T-helper 9 cell (primary cell): ENCODE measurements around the gene SLC26A5.

Source experiments
- DNase-seq: peaks from one replicate; pipeline ENCODE4 v3.0.0-alpha.2; 2020

The SLC26A5 gene

GRCh38 chr7:103344453-103345149, 101.4 kb downstream of the SLC26A5 start, which contains the start of gene DNAJC2:
Gene DNAJC2, minus strand, starts transcription at chr7:103344767. Its CDS starts 145 bp downstream, at chr7:103344622.
- DNase-seq, result peak; percentile 76

GRCh38 chr7:103343758-103344452, 102.1 kb downstream of the SLC26A5 start:
- peak; percentile 18 for DNase-seq

DNA sequence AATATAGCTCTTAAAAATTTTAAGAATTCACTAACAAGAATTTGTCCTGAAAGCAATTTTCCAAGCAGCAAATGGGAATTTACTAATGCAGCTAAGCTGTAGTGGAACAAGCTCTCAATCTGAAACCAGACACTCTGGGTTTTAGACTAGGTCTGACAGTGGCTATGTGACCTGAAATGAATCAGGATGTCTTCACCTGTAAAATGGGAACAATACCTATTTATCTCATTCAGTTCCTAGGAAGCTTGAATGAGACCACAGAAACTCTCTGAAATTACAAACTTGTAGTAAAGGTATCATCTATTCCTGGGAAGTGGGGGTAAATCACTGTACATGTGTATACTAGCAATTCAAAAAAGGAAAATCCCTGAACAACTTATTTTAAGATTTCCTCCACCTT, 102.7 kb downstream of the SLC26A5 start:
- no peak for DNase-seq

GRCh38 chr7:103341466-103341865, 104.5 kb downstream of the SLC26A5 start:
- DNase-seq, result no peak

- no peak for DNase-seq
Observed at GRCh38 chr7:103338864-103339263, 107.1 kb downstream of the SLC26A5 start.

DNA sequence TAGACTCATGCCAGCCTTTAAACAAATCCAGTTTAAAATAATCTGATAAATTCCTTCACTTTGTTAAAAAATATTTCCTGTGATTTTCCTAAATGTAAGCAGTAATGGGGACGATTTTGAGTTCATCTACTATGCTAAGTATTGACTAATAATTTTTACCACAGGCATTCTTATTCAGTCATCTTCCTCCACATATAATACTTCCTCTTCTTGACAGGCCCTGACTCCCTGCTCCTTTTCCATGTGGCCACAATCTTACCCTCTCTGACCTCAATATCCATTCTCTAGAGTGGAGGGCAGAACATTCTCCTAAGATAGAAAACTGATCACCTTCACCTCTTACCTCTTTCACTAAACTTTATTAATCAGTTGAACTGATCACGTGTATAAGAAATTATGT, 109.2 kb downstream of the SLC26A5 start:
- no peak for DNase-seq

- no peak for DNase-seq
Observed at GRCh38 chr7:103325744-103326143, 120.3 kb downstream of the SLC26A5 start.
